GM12878 (cell line): ENCODE measurements around the gene ASIC4. TPM values are rescaled to one million over a fixed set of nuclear protein-coding genes. Genes with fewer than 3 reads are reported as not detected.

Experiments used
- ATAC-seq: fragments of 200-7000 bp; cut with Tn5 transposase; 3 replicates; pipeline ENCODE4 v1.9.1; 2020; ENCODE audit warnings: mild to moderate bottlenecking, moderate library complexity
- BruUV-seq: library from RNA; stranded (reverse); fragments of 400-500 nt; replicated peaks from 2 replicates; lab custom pipeline; 2021; lab: Mats Ljungman, UMichigan
- CTCF ChIA-PET: fragments of 300-600 bp; sonication (Branson Sonifier 250); formaldehyde crosslinking; extraction: SDS; loops from one replicate; lab custom pipeline; 2021; ENCODE audit warnings: inconsistent platforms; lab: Yijun Ruan, JAX
- POLR2A ChIA-PET: fragments of 350-600 bp; formaldehyde crosslinking; extraction: SDS; loops from one replicate; lab custom pipeline; 2021; ENCODE audit warnings: inconsistent platforms; lab: Charles Lee
- RAD21 ChIA-PET: fragments of 300-600 bp; sonication (Branson Sonifier 250); formaldehyde crosslinking; loops from one replicate; lab custom pipeline; 2023; ENCODE audit warnings: antibody characterized with exemption; ENCODE audit not compliant: unreplicated experiment; lab: Charles Lee
- SMC1A ChIA-PET: fragments of 300-600 bp; sonication (Branson Sonifier 250); formaldehyde crosslinking; loops from one replicate; lab custom pipeline; 2023; ENCODE audit not compliant: unreplicated experiment, uncharacterized antibody; lab: Charles Lee
- DNase-seq: peaks from one replicate; pipeline ENCODE4 v3.0.0-alpha.2; 2011; ENCODE audit warnings: low read depth, low spot score
- FAIRE-seq: peaks from 3 replicates; lab custom pipeline; 2011; peaks lifted over from hg19 to GRCh38; lab: Jason Lieb, UNC
- H2AFZ ChIP-seq: 2 replicates; pipeline ENCODE4 v1.6.0; 2011; ENCODE audit warnings: low read depth, low read length, control low read depth; ENCODE audit not compliant: control insufficient read depth
- H3K27ac ChIP-seq: 2 replicates; pipeline ENCODE4 v1.5.1; 2011; ENCODE audit warnings: control low read depth; ENCODE audit not compliant: control insufficient read depth, insufficient read depth
- H3K27me3 ChIP-seq, 2 experiments: replicated peaks in 1 of 2; 2 replicates each; pipeline versions ENCODE4 v1.6.0 to v1.6.1; 2011; ENCODE audit warnings: low read length in 1 of 2; ENCODE audit not compliant: control insufficient read depth in 2 of 2, insufficient read depth in 2 of 2
- H3K36me3 ChIP-seq, 2 experiments: 2 replicates each; pipeline ENCODE4 v1.5.1; 2011; ENCODE audit warnings: low read length in 1 of 2; ENCODE audit not compliant: control insufficient read depth in 2 of 2, insufficient read depth in 2 of 2
- H3K4me1 ChIP-seq: 2 replicates; pipeline ENCODE4 v1.6.1; 2011; ENCODE audit warnings: mild to moderate bottlenecking, low read length, moderate library complexity, mixed read lengths; ENCODE audit not compliant: control insufficient read depth, insufficient read depth
- H3K4me2 ChIP-seq: 2 replicates; pipeline ENCODE4 v1.6.0; 2011; ENCODE audit warnings: control low read depth; ENCODE audit not compliant: control insufficient read depth, insufficient read depth
- H3K4me3 ChIP-seq: fragments of 200-600 bp; sonication (generic); 2 replicates; pipeline ENCODE4 v1.5.1; 2016
- H3K79me2 ChIP-seq: 2 replicates; pipeline ENCODE4 v1.6.0; 2011; ENCODE audit warnings: low read length; ENCODE audit not compliant: control insufficient read depth, insufficient read depth
- H3K9ac ChIP-seq: 2 replicates; pipeline ENCODE4 v1.8.0; 2011; ENCODE audit warnings: low read length, control low read depth, mixed read lengths; ENCODE audit not compliant: control insufficient read depth, insufficient read depth
- H3K9me3 ChIP-seq: replicated peaks from 3 replicates; pipeline ENCODE4 v1.5.1; 2011; ENCODE audit warnings: mild to moderate bottlenecking, low read length; ENCODE audit not compliant: control insufficient read depth, insufficient read depth
- H4K20me1 ChIP-seq: 2 replicates; pipeline ENCODE4 v1.6.0; 2011; ENCODE audit not compliant: control insufficient read depth, insufficient read depth
- ATF2 ChIP-seq: IDR thresholded peaks from 2 replicates; pipeline ENCODE4 v1.6.1; 2012; ENCODE audit warnings: low read length, inconsistent platforms
- CREB1 ChIP-seq: IDR thresholded peaks from 2 replicates; pipeline ENCODE4 v1.6.1; 2012; ENCODE audit warnings: low read depth, mild to moderate bottlenecking, inconsistent platforms
- E4F1 ChIP-seq: fragments of 450-650 bp; IDR thresholded peaks from 2 replicates; pipeline ENCODE4 v1.6.1; 2018; ENCODE audit warnings: borderline replicate concordance, mild to moderate bottlenecking; ENCODE audit not compliant: partially characterized antibody
- EGR1 ChIP-seq, 2 experiments: IDR thresholded peaks; 1 replicate in 1 of 2; 2 replicates in 1 of 2; pipeline ENCODE4 v1.6.1; 2011 to 2012; ENCODE audit warnings: low read depth in 2 of 2, low read length in 2 of 2, borderline replicate concordance in 1 of 2, mild to moderate bottlenecking in 1 of 2, moderate library complexity in 1 of 2
- FOS ChIP-seq: IDR thresholded peaks from 3 replicates; pipeline ENCODE4 v1.6.1; 2011; ENCODE audit warnings: borderline replicate concordance; ENCODE audit not compliant: insufficient read length; ENCODE audit errors: extremely low read depth
- GATAD2B ChIP-seq: fragments of 450-650 bp; conservative IDR thresholded peaks from 2 replicates; pipeline ENCODE4 v1.6.1; 2017; ENCODE audit warnings: low read depth, mild to moderate bottlenecking, moderate library complexity
- IRF3 ChIP-seq: fragments of 450-650 bp; IDR thresholded peaks from 2 replicates; pipeline ENCODE4 v1.6.1; 2014; ENCODE audit warnings: mild to moderate bottlenecking
- IRF4 ChIP-seq: IDR thresholded peaks from 2 replicates; pipeline ENCODE4 v1.6.1; 2011; ENCODE audit warnings: low read depth, low read length
- NR2C2 ChIP-seq: IDR thresholded peaks from 2 replicates; pipeline ENCODE4 v1.6.1; 2011; ENCODE audit warnings: borderline replicate concordance, low read depth; ENCODE audit not compliant: control insufficient read depth, insufficient read length
- POLR2A ChIP-seq: IDR thresholded peaks from 2 replicates; pipeline ENCODE4 v1.6.1; 2011; ENCODE audit warnings: low read depth, mild to moderate bottlenecking, low read length
- RCOR1 ChIP-seq: conservative IDR thresholded peaks from 2 replicates; pipeline ENCODE4 v1.6.1; 2012; ENCODE audit warnings: low read depth, low read length, improper control_type of control experiment
- STAT1 ChIP-seq: fragments of 450-650 bp; conservative IDR thresholded peaks from 2 replicates; pipeline ENCODE4 v1.6.1; 2014; ENCODE audit warnings: antibody characterized with exemption, mild to moderate bottlenecking
- ZNF207 ChIP-seq: fragments of 450-650 bp; IDR thresholded peaks from 2 replicates; pipeline ENCODE4 v1.6.1; 2014; ENCODE audit warnings: antibody characterized with exemption, mild to moderate bottlenecking, borderline replicate concordance
- ZNF687 ChIP-seq: fragments of 450-650 bp; IDR thresholded peaks from 2 replicates; pipeline ENCODE4 v1.6.1; 2017; ENCODE audit warnings: mild to moderate bottlenecking, moderate library complexity
- WGBS: methylation state at CpG from one replicate; pipeline ENCODE4 v1.1.6; 2016; ENCODE audit warnings: low lambda C conversion rate; ENCODE audit not compliant: insufficient replicate concordance, insufficient coverage; ENCODE audit errors: missing lambda C conversion rate; 5-methylcytosine and 5-hydroxymethylcytosine counted together
- in situ Hi-C: fragments of 300-500 bp; cut with MboI; formaldehyde crosslinking; loops from 9 replicates; pipeline ENCODE4 v1.14.3; 2018; ENCODE audit warnings: mixed read lengths
- intact Hi-C: fragments of 100-400 bp; cut with micrococcal nuclease; formaldehyde crosslinking; loops from one replicate; pipeline ENCODE4 v1.14.2; 2022; ENCODE audit not compliant: unreplicated experiment
- polyA plus RNA-seq, 11 experiments: library from polyadenylated mRNA; depleted of rRNA in 4 of 11; unstranded in 6 of 11; stranded (reverse) in 5 of 11; fragments of >200 nt; fragmentation: Nextera tagmentation in 4 of 11; fragmentation: Illumina TruSeq in 1 of 11; extraction: Ambion mirVana in 4 of 11; extraction: Trizol in 1 of 11; gene quantifications; 1 replicate in 1 of 11; 2 replicates in 10 of 11; pipeline versions ENCODE4 v1.2.1 to v1.2.3, GENCODE V29; 2011 to 2016; ENCODE audit warnings: inconsistent platforms in 2 of 11, missing spikeins in 2 of 11, low read depth in 1 of 11
- total RNA-seq, 4 experiments: library from RNA; depleted of rRNA in 3 of 4; stranded (reverse); fragments of >200 nt in 3 of 4; fragmentation: Illumina TruSeq in 1 of 4; extraction: Trizol in 1 of 4; gene quantifications; 2 replicates each; pipeline versions ENCODE4 v1.2.1 to v1.2.3, GENCODE V29; 2013 to 2021

Gene ASIC4
- total and polyA plus RNA-seq, 10 of the 15 experiments (the other 5 are each of a cell fraction or from before 2014, with no cell fraction given) = 0.01 TPM; not detected in 9

GRCh38 chr2:219505585-219505984 lies 8.7 kb upstream of the ASIC4 start (continued):
- no peak for TF ChIP-seq ATF2

GRCh38 chr2:219506153-219506801 lies 8.0 kb upstream of the ASIC4 start:
- no peak overlapping the region for H3K9ac ChIP-seq
- ChIA-PET POLR2A (no interaction called here), CTCF (no interaction called here), RAD21 (no interaction called here), SMC1A (no interaction called here)
- peaks cover 1 to 3% of the 10 kb centered on the region in 2 experiments; a peak in 3 of 4 replicates for H3K27me3 ChIP-seq
- no TSS peak for BruUV-seq
- H3K27ac ChIP-seq = no peak overlapping the region
- no peak overlapping the region for H3K4me3 ChIP-seq
- no peak for ATAC-seq
- intact Hi-C loops = no loop called here
- 84% methylated on average over 21 of the region's 23 CpGs for WGBS
- no peaks in the 10 kb centered on the region for H3K9me3 ChIP-seq
- DNase-seq = no peak
- no peaks in the 10 kb centered on the region for H4K20me1 ChIP-seq
- FAIRE-seq = no peak
- no peak overlapping the region for H3K4me2 ChIP-seq
- in situ Hi-C loops = no loop called here
- peaks cover 0 to 7% of the 10 kb centered on the region in 2 experiments; a peak in 2 of 4 replicates for H3K36me3 ChIP-seq
- H2AFZ ChIP-seq = no peak overlapping the region
- H3K4me1 ChIP-seq = no peaks in the 10 kb centered on the region
- H3K79me2 ChIP-seq = no peaks in the 10 kb centered on the region
- TF ChIP-seq IRF4 = no peak
- TF ChIP-seq RCOR1 = no peak
- no peak for TF ChIP-seq IRF3
- no peak for TF ChIP-seq FOS
- TF ChIP-seq EGR1 (IDR thresholded peaks at IDR 0.05; ENCODE audit: borderline replicate concordance in 1 of 2, low read depth in 2 of 2, low read length in 2 of 2) = no peak
- no peak for TF ChIP-seq ZNF687
- TF ChIP-seq E4F1 = no peak
- no peak for TF ChIP-seq ZNF207
- TF ChIP-seq GATAD2B = no peak
- no peak for TF ChIP-seq NR2C2
- TF ChIP-seq POLR2A = no peak
- TF ChIP-seq STAT1 = no peak
- TF ChIP-seq CREB1 = no peak
